Suprapubic skin (tissue), 4 donors: ENCODE results near the gene CAMTA1.
"Not testable (repeated sequence)": the region's sequence is repeated elsewhere in the genome, so short reads cannot be mapped to it uniquely, and the experiment has no call there.

Experiments
- CTCF ChIP-seq, 2 donors: fragments of 200-600 bp in 1 of 2; fragments of 450-650 bp in 1 of 2; sonication (generic) in 1 of 2; IDR thresholded peaks; one replicate each; pipeline ENCODE4 v1.5.1; 2016 to 2019; ENCODE audit warnings: antibody characterized with exemption in 2 of 2, mild to moderate bottlenecking in 1 of 2, moderate library complexity in 1 of 2
- EP300 ChIP-seq: sonication (generic); formaldehyde crosslinking; IDR thresholded peaks from one replicate; pipeline ENCODE4 v1.6.1; 2017; ENCODE audit warnings: antibody characterized with exemption
- POLR2A ChIP-seq, 2 donors: fragments of 450-650 bp; IDR thresholded peaks; one replicate each; pipeline ENCODE4 v1.6.1; 2017; ENCODE audit warnings: antibody characterized with exemption in 2 of 2, mild to moderate bottlenecking in 2 of 2, moderate library complexity in 2 of 2
- POLR2AphosphoS5 ChIP-seq, 3 donors: sonication (generic); formaldehyde crosslinking; IDR thresholded peaks; one replicate each; pipeline ENCODE4 v1.6.1; 2017; ENCODE audit warnings: antibody characterized with exemption in 3 of 3

GRCh38 chr1:7791027-7791426 is 1005.8 kb downstream of the CAMTA1 start:
- not testable (repeated sequence) for TF ChIP-seq CTCF (IDR thresholded peaks at IDR 0.05); POLR2A (IDR thresholded peaks at IDR 0.05); POLR2AphosphoS5 (IDR thresholded peaks at IDR 0.05); EP300
